ENCODE data around the gene PPME1.

DNA sequence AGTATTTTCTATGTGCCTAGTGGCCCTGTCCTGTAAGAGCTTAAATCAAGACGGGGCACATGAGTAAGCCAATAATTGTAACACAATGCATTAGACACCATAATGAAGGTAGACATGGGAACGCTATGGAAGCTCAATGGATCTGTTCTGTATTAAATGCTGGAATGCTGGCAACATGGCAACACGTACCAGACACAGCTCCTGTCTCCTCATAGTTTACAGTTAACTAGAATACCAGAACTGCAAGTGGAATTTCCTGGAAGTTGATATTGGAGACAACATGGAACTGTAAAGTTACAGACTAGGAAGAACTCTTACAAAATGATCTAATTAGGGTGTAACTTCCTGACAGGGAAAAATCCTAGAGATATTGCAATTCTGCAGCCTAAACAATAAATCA lies 127.9 kb downstream of the PPME1 start:
- TF ChIP-seq, protein P1, sequence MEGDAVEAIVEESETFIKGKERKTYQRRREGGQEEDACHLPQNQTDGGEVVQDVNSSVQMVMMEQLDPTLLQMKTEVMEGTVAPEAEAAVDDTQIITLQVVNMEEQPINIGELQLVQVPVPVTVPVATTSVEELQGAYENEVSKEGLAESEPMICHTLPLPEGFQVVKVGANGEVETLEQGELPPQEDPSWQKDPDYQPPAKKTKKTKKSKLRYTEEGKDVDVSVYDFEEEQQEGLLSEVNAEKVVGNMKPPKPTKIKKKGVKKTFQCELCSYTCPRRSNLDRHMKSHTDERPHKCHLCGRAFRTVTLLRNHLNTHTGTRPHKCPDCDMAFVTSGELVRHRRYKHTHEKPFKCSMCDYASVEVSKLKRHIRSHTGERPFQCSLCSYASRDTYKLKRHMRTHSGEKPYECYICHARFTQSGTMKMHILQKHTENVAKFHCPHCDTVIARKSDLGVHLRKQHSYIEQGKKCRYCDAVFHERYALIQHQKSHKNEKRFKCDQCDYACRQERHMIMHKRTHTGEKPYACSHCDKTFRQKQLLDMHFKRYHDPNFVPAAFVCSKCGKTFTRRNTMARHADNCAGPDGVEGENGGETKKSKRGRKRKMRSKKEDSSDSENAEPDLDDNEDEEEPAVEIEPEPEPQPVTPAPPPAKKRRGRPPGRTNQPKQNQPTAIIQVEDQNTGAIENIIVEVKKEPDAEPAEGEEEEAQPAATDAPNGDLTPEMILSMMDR (conservative IDR thresholded peaks at IDR 0.05; ENCODE audit: low read length): no peak
- TF ChIP-seq EZH2phosphoT487 (IDR thresholded peaks at IDR 0.05; ENCODE audit: borderline replicate concordance, low read depth, low read length): no peak
